Activated CD8-positive, alpha-beta T cell treated with anti-CD3 and anti-CD28 coated beads for 36 hours (primary cell): Measurements from ENCODE around the gene NT5C1B. TPM values are rescaled to one million over a fixed set of nuclear protein-coding genes. Genes with fewer than 3 reads are reported as not detected.

Experiments used
- ATAC-seq: fragments of 200-7000 bp; cut with Tn5 transposase; one replicate; pipeline ENCODE4 v1.10.0; 2021; ENCODE audit warnings: mild to moderate bottlenecking, moderate library complexity
- CTCF ChIA-PET: fragments of 350-600 bp; sonication (Branson Sonifier 250); formaldehyde crosslinking; loops from one replicate; lab custom pipeline; 2021; ENCODE audit warnings: antibody characterized with exemption; lab: Charles Lee
- POLR2A ChIA-PET: fragments of 350-600 bp; sonication (Branson Sonifier 250); formaldehyde crosslinking; loops from one replicate; lab custom pipeline; 2021; ENCODE audit warnings: antibody characterized with exemption; lab: Charles Lee
- DNase-seq: peaks from one replicate; pipeline ENCODE4 v3.0.0-alpha.2; 2020
- H3K27ac Mint-ChIP-seq: one replicate; pipeline ENCODE4 v1.8.0; 2021; ENCODE audit warnings: mild to moderate bottlenecking, mixed read lengths
- H3K27me3 Mint-ChIP-seq: one replicate; pipeline ENCODE4 v1.8.0; 2021; ENCODE audit warnings: mixed read lengths
- H3K36me3 Mint-ChIP-seq: one replicate; pipeline ENCODE4 v1.8.0; 2021; ENCODE audit warnings: low read depth, mixed read lengths
- H3K4me1 Mint-ChIP-seq: one replicate; pipeline ENCODE4 v1.8.0; 2021; ENCODE audit warnings: low read depth, mixed read lengths
- H3K4me3 Mint-ChIP-seq: one replicate; pipeline ENCODE4 v1.8.0; 2021; ENCODE audit warnings: mild to moderate bottlenecking, moderate library complexity, mixed read lengths
- H3K9me3 Mint-ChIP-seq: one replicate; pipeline ENCODE4 v1.8.0; 2021; ENCODE audit warnings: mixed read lengths
- CTCF ChIP-seq: fragments of 200-600 bp; IDR thresholded peaks from one replicate; pipeline ENCODE4 v1.8.0; 2022; ENCODE audit warnings: antibody characterized with exemption, mild to moderate bottlenecking
- intact Hi-C: fragments of 100-400 bp; cut with micrococcal nuclease; formaldehyde crosslinking; loops from one replicate; pipeline ENCODE4 v1.10.0; 2022
- total RNA-seq, 2 experiments: library from RNA; stranded (reverse); gene quantifications; one replicate each; pipeline ENCODE4 v1.2.3, GENCODE V29; 2021

The NT5C1B gene
- total RNA-seq, 2 experiments from 2014 or later: not detected

GRCh38 chr2:18620867-18621632 is 31.7 kb upstream of the NT5C1B start:
- ATAC-seq (no peak), DNase-seq (no peak)
- ChIA-PET POLR2A (no interaction called here), CTCF (no interaction called here)
- intact Hi-C loops: no loop called here
- no peak for TF ChIP-seq CTCF
- no peak overlapping the region for H3K4me3 Mint-ChIP-seq
- no peaks in the 10 kb centered on the region for H3K4me1 Mint-ChIP-seq
- H3K9me3 Mint-ChIP-seq: no peaks in the 10 kb centered on the region
- no peaks in the 10 kb centered on the region for H3K27me3 Mint-ChIP-seq
- no peaks in the 10 kb centered on the region for H3K36me3 Mint-ChIP-seq
- no peak overlapping the region for H3K27ac Mint-ChIP-seq

GRCh38 chr2:18619091-18619490 is 29.7 kb upstream of the NT5C1B start:
- no peaks in the 10 kb centered on the region for H3K27me3 Mint-ChIP-seq
- POLR2A ChIA-PET: no interaction called here
- no peak overlapping the region for H3K4me3 Mint-ChIP-seq
- CTCF ChIA-PET: interaction anchor here (0.6 kb wide), 1 partner anchor 9 kb away, joined by 3 read pairs; no protein-coding TSS in a partner anchor
- peaks cover 3% of the 10 kb centered on the region for H3K9me3 Mint-ChIP-seq
- DNase-seq: no peak
- intact Hi-C loops: no loop called here
- ATAC-seq: no peak
- H3K36me3 Mint-ChIP-seq: peaks cover 5% of the 10 kb centered on the region
- H3K27ac Mint-ChIP-seq: no peak overlapping the region
- no peaks in the 10 kb centered on the region for H3K4me1 Mint-ChIP-seq
- TF ChIP-seq CTCF: no peak

GRCh38 chr2:18614041-18614440 is 24.7 kb upstream of the NT5C1B start:
- Mint-ChIP-seq H3K4me3 (no peak overlapping the region), H3K27me3 (no peaks in the 10 kb centered on the region), H3K9me3 (peaks cover 3% of the 10 kb centered on the region), H3K36me3 (peaks cover 5% of the 10 kb centered on the region), H3K27ac (no peak overlapping the region), H3K4me1 (no peaks in the 10 kb centered on the region)
- DNase-seq: no peak
- intact Hi-C loops: no loop called here
- CTCF ChIA-PET: interaction anchor here (2.1 kb wide), 1 partner anchor 93 kb away, joined by 4 read pairs; no protein-coding TSS in a partner anchor
- no peak for TF ChIP-seq CTCF
- POLR2A ChIA-PET: interaction anchor here (0.6 kb wide), 1 partner anchor 23 kb away, joined by 3 read pairs; no protein-coding TSS in a partner anchor
- no peak for ATAC-seq

GRCh38 chr2:18612133-18612532 is 22.8 kb upstream of the NT5C1B start:
- TF ChIP-seq CTCF: no peak
- DNase-seq: no peak
- intact Hi-C loops: no loop called here
- CTCF ChIA-PET: no interaction called here
- Mint-ChIP-seq H3K9me3 (peaks cover 3% of the 10 kb centered on the region), H3K27me3 (no peaks in the 10 kb centered on the region), H3K36me3 (peaks cover 5% of the 10 kb centered on the region), H3K4me3 (no peak overlapping the region), H3K4me1 (no peaks in the 10 kb centered on the region), H3K27ac (no peak overlapping the region)
- POLR2A ChIA-PET: interaction anchor here (1.2 kb wide), 1 partner anchor 14 kb away, joined by 3 read pairs; no protein-coding TSS in a partner anchor
- no peak for ATAC-seq

GRCh38 chr2:18611604-18612003 is 22.2 kb upstream of the NT5C1B start:
- Mint-ChIP-seq H3K9me3 (peaks cover 3% of the 10 kb centered on the region), H3K27ac (no peak overlapping the region), H3K4me3 (no peak overlapping the region), H3K27me3 (no peaks in the 10 kb centered on the region), H3K36me3 (peaks cover 5% of the 10 kb centered on the region), H3K4me1 (no peaks in the 10 kb centered on the region)
- CTCF ChIA-PET: no interaction called here
- ATAC-seq (no peak), DNase-seq (no peak)
- POLR2A ChIA-PET: interaction anchor here (0.7 to 1.2 kb wide), 2 partner anchors 12 to 14 kb away, joined by 3 read pairs; no protein-coding TSS in a partner anchor
- intact Hi-C loops: no loop called here
- TF ChIP-seq CTCF: no peak
